ENCODE data around the gene AXL.

Gene AXL

DNA sequence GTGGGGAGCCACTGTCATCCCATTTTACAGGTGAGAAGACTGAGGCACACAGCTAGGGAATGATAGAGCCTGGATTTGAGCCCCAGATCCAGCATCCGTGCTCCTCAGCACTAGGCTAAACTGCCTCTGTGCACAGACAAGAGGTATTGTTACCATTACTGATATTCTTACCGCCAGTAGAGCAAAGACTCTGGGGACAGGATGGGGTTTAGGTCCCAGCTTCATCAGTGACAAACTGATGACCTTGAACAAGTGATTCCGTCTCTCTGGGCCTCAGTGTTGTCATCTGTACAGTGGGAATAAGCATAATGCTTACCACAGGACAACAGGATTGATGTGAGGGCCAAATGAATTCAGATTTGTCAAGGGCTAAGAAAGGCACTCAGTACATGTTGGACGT, 16.5 kb downstream of the AXL start:
- TF ChIP-seq, protein P1, sequence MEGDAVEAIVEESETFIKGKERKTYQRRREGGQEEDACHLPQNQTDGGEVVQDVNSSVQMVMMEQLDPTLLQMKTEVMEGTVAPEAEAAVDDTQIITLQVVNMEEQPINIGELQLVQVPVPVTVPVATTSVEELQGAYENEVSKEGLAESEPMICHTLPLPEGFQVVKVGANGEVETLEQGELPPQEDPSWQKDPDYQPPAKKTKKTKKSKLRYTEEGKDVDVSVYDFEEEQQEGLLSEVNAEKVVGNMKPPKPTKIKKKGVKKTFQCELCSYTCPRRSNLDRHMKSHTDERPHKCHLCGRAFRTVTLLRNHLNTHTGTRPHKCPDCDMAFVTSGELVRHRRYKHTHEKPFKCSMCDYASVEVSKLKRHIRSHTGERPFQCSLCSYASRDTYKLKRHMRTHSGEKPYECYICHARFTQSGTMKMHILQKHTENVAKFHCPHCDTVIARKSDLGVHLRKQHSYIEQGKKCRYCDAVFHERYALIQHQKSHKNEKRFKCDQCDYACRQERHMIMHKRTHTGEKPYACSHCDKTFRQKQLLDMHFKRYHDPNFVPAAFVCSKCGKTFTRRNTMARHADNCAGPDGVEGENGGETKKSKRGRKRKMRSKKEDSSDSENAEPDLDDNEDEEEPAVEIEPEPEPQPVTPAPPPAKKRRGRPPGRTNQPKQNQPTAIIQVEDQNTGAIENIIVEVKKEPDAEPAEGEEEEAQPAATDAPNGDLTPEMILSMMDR (IDR thresholded peaks at IDR 0.05), result no peak
- H3K27ac ChIP-seq, result no peak overlapping the region
- H3K27me3 ChIP-seq (ENCODE audit: control insufficient read depth, insufficient read depth, low read length), result no peaks in the 10 kb centered on the region
- H3K4me3 ChIP-seq (ENCODE audit: low read depth, low read length), result no peak overlapping the region
- no peaks in the 10 kb centered on the region for H3K79me2 ChIP-seq
- H3K9ac ChIP-seq, result no peak overlapping the region
- no peaks in the 10 kb centered on the region for H3K9me3 ChIP-seq (ENCODE audit: control insufficient read depth, low read length)
- no peak overlapping the region for H2AFZ ChIP-seq
- H3K4me1 ChIP-seq, result no peaks in the 10 kb centered on the region
- H3K36me3 ChIP-seq (ENCODE audit: control insufficient read depth, insufficient read depth, low read length), result no peaks in the 10 kb centered on the region
- H3K4me2 ChIP-seq (ENCODE audit: low read length), result no peak overlapping the region

DNA sequence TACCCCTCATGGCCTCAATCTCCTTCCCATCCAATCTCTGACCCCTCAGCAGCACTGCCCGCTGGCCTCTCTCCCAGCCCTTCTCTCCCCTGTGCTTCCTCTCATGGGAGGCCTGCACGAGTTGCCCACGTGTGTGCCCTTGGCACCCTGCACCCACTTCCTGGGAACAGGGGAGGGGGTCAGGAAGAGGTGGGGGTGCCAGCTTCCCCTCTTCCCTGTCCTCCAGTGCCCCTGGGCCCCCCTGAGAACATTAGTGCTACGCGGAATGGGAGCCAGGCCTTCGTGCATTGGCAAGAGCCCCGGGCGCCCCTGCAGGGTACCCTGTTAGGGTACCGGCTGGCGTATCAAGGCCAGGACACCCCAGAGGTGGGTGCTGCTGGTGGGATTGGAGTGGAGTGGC, 19.2 kb downstream of the AXL start:
- no peaks in the 10 kb centered on the region for H3K36me3 ChIP-seq (ENCODE audit: control insufficient read depth, insufficient read depth, low read length)
- H3K27ac ChIP-seq, result no peak overlapping the region
- no peaks in the 10 kb centered on the region for H3K27me3 ChIP-seq (ENCODE audit: control insufficient read depth, insufficient read depth, low read length)

GRCh38 chr19:41239363-41239762, 20.3 kb downstream of the AXL start:
- no peaks in the 10 kb centered on the region for H3K27me3 ChIP-seq (ENCODE audit: control insufficient read depth, insufficient read depth, low read length)
- H3K79me2 ChIP-seq, result no peaks in the 10 kb centered on the region
- no peak overlapping the region for H3K4me2 ChIP-seq (ENCODE audit: low read length)
- no peak overlapping the region for H3K27ac ChIP-seq
- H3K4me3 ChIP-seq (ENCODE audit: low read depth, low read length), result no peak overlapping the region
- no peaks in the 10 kb centered on the region for H3K9me3 ChIP-seq (ENCODE audit: control insufficient read depth, low read length)
- H3K4me1 ChIP-seq, result no peaks in the 10 kb centered on the region
- H2AFZ ChIP-seq, result no peak overlapping the region
- TF ChIP-seq, protein P1 (IDR thresholded peaks at IDR 0.05), result no peak
- H3K9ac ChIP-seq, result no peak overlapping the region
- no peaks in the 10 kb centered on the region for H3K36me3 ChIP-seq (ENCODE audit: control insufficient read depth, insufficient read depth, low read length)

More for the DNA sequence above, 19.2 kb downstream of the AXL start:
- TF ChIP-seq, protein P1 (IDR thresholded peaks at IDR 0.05), result no peak
- no peaks in the 10 kb centered on the region for H3K9me3 ChIP-seq (ENCODE audit: control insufficient read depth, low read length)
- H3K4me1 ChIP-seq, result no peaks in the 10 kb centered on the region
- no peaks in the 10 kb centered on the region for H3K79me2 ChIP-seq
- H3K9ac ChIP-seq, result no peak overlapping the region
- no peak overlapping the region for H3K4me3 ChIP-seq (ENCODE audit: low read depth, low read length)
- no peak overlapping the region for H3K4me2 ChIP-seq (ENCODE audit: low read length)
- no peak overlapping the region for H2AFZ ChIP-seq

DNA sequence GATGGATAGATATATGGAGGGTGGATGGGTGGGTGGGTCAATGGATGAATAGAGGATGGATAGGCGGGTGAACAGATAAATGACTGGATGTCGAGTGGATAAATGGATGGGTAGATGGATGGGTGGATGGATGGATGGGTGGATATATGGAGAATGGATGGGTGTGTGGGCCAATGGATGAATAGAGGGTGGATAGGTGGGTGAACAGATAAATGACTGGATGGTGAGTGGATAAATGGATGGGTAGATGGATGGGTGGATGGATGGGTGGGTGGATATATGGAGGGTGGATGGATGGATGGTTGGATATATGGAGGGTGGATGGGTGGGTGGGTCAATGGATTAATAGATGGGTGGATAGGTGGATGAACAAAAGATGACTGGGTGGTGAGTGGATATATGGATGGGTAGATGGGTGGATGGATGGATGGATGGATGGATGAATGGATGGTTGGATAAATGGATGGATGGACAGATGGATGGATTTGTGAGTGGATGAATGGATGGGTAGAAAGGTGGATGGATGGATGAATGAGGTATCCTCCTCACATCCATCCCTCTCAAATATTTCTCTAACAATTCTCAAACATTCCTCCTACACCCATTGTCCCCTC, 21.0 kb downstream of the AXL start:
- Histone ChIP-seq H3K27me3 (ENCODE audit: control insufficient read depth, insufficient read depth, low read length) (no peaks in the 10 kb centered on the region), H2AFZ (no peak overlapping the region), H3K9me3 (ENCODE audit: control insufficient read depth, low read length) (no peaks in the 10 kb centered on the region), H3K79me2 (no peaks in the 10 kb centered on the region), H3K27ac (no peak overlapping the region), H3K4me2 (ENCODE audit: low read length) (no peak overlapping the region), H3K36me3 (ENCODE audit: control insufficient read depth, insufficient read depth, low read length) (no peaks in the 10 kb centered on the region), H3K9ac (no peak overlapping the region), H3K4me1 (no peaks in the 10 kb centered on the region), H3K4me3 (ENCODE audit: low read depth, low read length) (no peak overlapping the region)
- TF ChIP-seq, protein P1 (IDR thresholded peaks at IDR 0.05), result no peak

- H3K9ac ChIP-seq, result no peak overlapping the region
- no peaks in the 10 kb centered on the region for H3K79me2 ChIP-seq
- H3K36me3 ChIP-seq (ENCODE audit: control insufficient read depth, insufficient read depth, low read length), result no peaks in the 10 kb centered on the region
- TF ChIP-seq, protein P1 (IDR thresholded peaks at IDR 0.05), result no peak
- H3K4me3 ChIP-seq (ENCODE audit: low read depth, low read length), result no peak overlapping the region
- H3K4me1 ChIP-seq, result no peaks in the 10 kb centered on the region
- no peaks in the 10 kb centered on the region for H3K27me3 ChIP-seq (ENCODE audit: control insufficient read depth, insufficient read depth, low read length)
- H3K27ac ChIP-seq, result no peak overlapping the region
- no peaks in the 10 kb centered on the region for H3K9me3 ChIP-seq (ENCODE audit: control insufficient read depth, low read length)
- no peak overlapping the region for H2AFZ ChIP-seq
- H3K4me2 ChIP-seq (ENCODE audit: low read length), result no peak overlapping the region
Measured at GRCh38 chr19:41241859-41242258, 22.8 kb downstream of the AXL start.
